Peyer's patch (tissue), 4 donors: Measurements from ENCODE around the gene PLPP7.
"Not testable (repeated sequence)": the region's sequence is repeated elsewhere in the genome, so short reads cannot be mapped to it uniquely, and the experiment has no call there.

Source experiments
- CTCF ChIP-seq, 6 experiments: fragments of 450-650 bp in 4 of 6; fragments of 200-600 bp in 2 of 6; sonication (generic) in 1 of 6; IDR thresholded peaks; one replicate each; pipeline ENCODE4 v1.5.1; 2017 to 2019; ENCODE audit warnings: antibody characterized with exemption in 6 of 6, mild to moderate bottlenecking in 3 of 6, moderate library complexity in 1 of 6
- POLR2A ChIP-seq, 2 donors: fragments of 450-650 bp; IDR thresholded peaks; one replicate each; pipeline ENCODE4 v1.5.1; 2017; ENCODE audit warnings: antibody characterized with exemption in 2 of 2, mild to moderate bottlenecking in 2 of 2, moderate library complexity in 2 of 2

DNA sequence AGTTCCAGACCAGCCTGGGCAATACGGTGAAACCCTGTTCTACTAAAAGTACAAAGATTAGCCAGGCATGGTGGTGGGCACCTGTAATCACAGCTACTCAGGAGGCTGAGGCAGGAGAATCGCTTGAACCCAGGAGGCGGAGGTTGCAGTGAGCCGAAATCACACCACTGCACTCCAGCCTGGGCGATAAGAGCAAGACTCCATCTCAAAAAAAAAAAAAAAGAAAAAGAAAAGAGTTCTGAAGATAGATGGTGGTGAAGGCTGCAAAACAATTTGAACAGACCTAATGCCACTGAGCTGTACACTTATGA, 26.5 kb upstream of the PLPP7 start:
- not testable (repeated sequence) for TF ChIP-seq CTCF, POLR2A (IDR thresholded peaks at IDR 0.05)
